HK-2 (cell line): ENCODE data around the gene MYO1D.

Experiments
- DNase-seq: peaks from one replicate; pipeline ENCODE4 v3.0.0-alpha.2; 2018; ENCODE audit not compliant: unreplicated experiment

Gene MYO1D

GRCh38 chr17:32504166-32504990, 372.5 kb downstream of the MYO1D start:
- DNase-seq, result no peak

GRCh38 chr17:32503251-32504165, 373.4 kb downstream of the MYO1D start:
- no peak for DNase-seq

- DNase-seq, result no peak
Measured at GRCh38 chr17:32502710-32503109, 374.2 kb downstream of the MYO1D start.

GRCh38 chr17:32502013-32502412, 374.9 kb downstream of the MYO1D start:
- no peak for DNase-seq

- DNase-seq, result no peak
Measured at GRCh38 chr17:32498391-32498790, 378.5 kb downstream of the MYO1D start.

GRCh38 chr17:32497431-32498205, 379.3 kb downstream of the MYO1D start:
- no peak for DNase-seq

GRCh38 chr17:32496395-32497073, 380.4 kb downstream of the MYO1D start:
- peak; percentile 69 for DNase-seq

- no peak for DNase-seq
Measured at GRCh38 chr17:32495359-32496231, 381.3 kb downstream of the MYO1D start.

- no peak for DNase-seq
Measured at GRCh38 chr17:32494621-32495358, 382.1 kb downstream of the MYO1D start.

GRCh38 chr17:32493976-32494513, 382.9 kb downstream of the MYO1D start:
- no peak for DNase-seq

GRCh38 chr17:32493571-32493970, 383.4 kb downstream of the MYO1D start:
- DNase-seq, result no peak

- DNase-seq, result no peak
Measured at GRCh38 chr17:32492648-32493289, 384.2 kb downstream of the MYO1D start.

GRCh38 chr17:32492264-32492589, 384.7 kb downstream of the MYO1D start:
- DNase-seq, result no peak

- DNase-seq, result no peak
Measured at GRCh38 chr17:32491371-32492263, 385.3 kb downstream of the MYO1D start.

GRCh38 chr17:32490101-32490482, 386.8 kb downstream of the MYO1D start:
- DNase-seq, result no peak

- no peak for DNase-seq
Measured at GRCh38 chr17:32489320-32490100, 387.4 kb downstream of the MYO1D start.

GRCh38 chr17:32488604-32489180, 388.2 kb downstream of the MYO1D start:
- no peak for DNase-seq
